IMR-90 (cell line): ENCODE data around the gene PLXDC2. TPM values are rescaled to one million over a fixed set of nuclear protein-coding genes. Genes with fewer than 3 reads are reported as not detected.
"Not testable (repeated sequence)": the region's sequence is repeated elsewhere in the genome, so short reads cannot be mapped to it uniquely, and the experiment has no call there.

Experiments
- ATAC-seq: fragments of 200-7000 bp; cut with Tn5 transposase; 2 replicates; pipeline ENCODE4 v1.9.1; 2020; ENCODE audit warnings: low read depth, mild to moderate bottlenecking, moderate library complexity
- BruUV-seq: library from RNA; stranded (reverse); fragments of 400-500 nt; replicated peaks from 2 replicates; lab custom pipeline; 2021; lab: Mats Ljungman, UMichigan
- CTCF ChIA-PET: fragments of 300-600 bp; formaldehyde crosslinking; extraction: SDS; loops from one replicate; lab custom pipeline; 2021; ENCODE audit warnings: antibody characterized with exemption; lab: Yijun Ruan, JAX
- POLR2A ChIA-PET: fragments of 300-600 bp; sonication (Branson Sonifier 250); formaldehyde crosslinking; loops from one replicate; lab custom pipeline; 2022; ENCODE audit warnings: antibody characterized with exemption; ENCODE audit not compliant: unreplicated experiment; lab: Charles Lee
- DNase-seq: peaks from one replicate; pipeline ENCODE4 v3.0.0; 2013
- H2AFZ ChIP-seq: replicated peaks from 2 replicates; pipeline ENCODE3; 2013; ENCODE audit warnings: low read length, mild to moderate bottlenecking; ENCODE audit not compliant: poor library complexity
- H2AK5ac ChIP-seq: 2 replicates; pipeline ENCODE4 v1.6.1; 2013; ENCODE audit warnings: low read depth, low read length, inconsistent platforms
- H2AK9ac ChIP-seq: replicated peaks from 2 replicates; pipeline ENCODE3; 2013; ENCODE audit warnings: mild to moderate bottlenecking, low read depth, low read length, moderate library complexity; ENCODE audit not compliant: poor library complexity
- H2BK120ac ChIP-seq: 2 replicates; pipeline ENCODE4 v1.6.1; 2013; ENCODE audit warnings: low read depth, low read length, inconsistent platforms
- H2BK15ac ChIP-seq: 3 replicates; pipeline ENCODE4 v1.6.1; 2013; ENCODE audit warnings: low read depth, low read length, inconsistent platforms
- H2BK20ac ChIP-seq: 2 replicates; pipeline ENCODE4 v1.6.1; 2013; ENCODE audit warnings: low read depth, mild to moderate bottlenecking, inconsistent platforms, low read length, moderate library complexity
- H2BK5ac ChIP-seq: 2 replicates; pipeline ENCODE4 v1.6.1; 2013; ENCODE audit warnings: mild to moderate bottlenecking, low read depth, low read length, inconsistent platforms; ENCODE audit not compliant: poor library complexity, severe bottlenecking
- H3K14ac ChIP-seq: replicated peaks from 2 replicates; pipeline ENCODE4 v1.6.1; 2013; ENCODE audit warnings: low read depth, low read length, inconsistent platforms
- H3K18ac ChIP-seq: 2 replicates; pipeline ENCODE4 v1.6.1; 2013; ENCODE audit warnings: low read depth, low read length, control low read depth
- H3K23ac ChIP-seq: 2 replicates; pipeline ENCODE4 v1.6.1; 2013; ENCODE audit warnings: low read depth, low read length, inconsistent platforms
- H3K27ac ChIP-seq: 2 replicates; pipeline ENCODE4 v1.5.1; 2013; ENCODE audit warnings: mild to moderate bottlenecking, control low read depth, low read length; ENCODE audit not compliant: insufficient read depth
- H3K27me3 ChIP-seq: 2 replicates; pipeline ENCODE4 v1.6.1; 2013; ENCODE audit warnings: low read length; ENCODE audit not compliant: control insufficient read depth, insufficient read depth
- H3K36me3 ChIP-seq: 2 replicates; pipeline ENCODE4 v1.6.1; 2013; ENCODE audit warnings: low read length, mixed read lengths; ENCODE audit not compliant: control insufficient read depth, insufficient read depth
- H3K4ac ChIP-seq: 2 replicates; pipeline ENCODE4 v1.6.1; 2013; ENCODE audit warnings: low read depth, low read length, inconsistent platforms
- H3K4me1 ChIP-seq: 2 replicates; pipeline ENCODE4 v1.6.1; 2013; ENCODE audit warnings: low read length, mixed read lengths; ENCODE audit not compliant: control insufficient read depth, insufficient read depth
- H3K4me2 ChIP-seq: 2 replicates; pipeline ENCODE4 v1.6.1; 2013; ENCODE audit warnings: low read depth, mild to moderate bottlenecking, control low read depth, low read length, moderate library complexity
- H3K4me3 ChIP-seq: 2 replicates; pipeline ENCODE4 v1.5.1; 2013; ENCODE audit warnings: low read depth, mild to moderate bottlenecking, control low read depth, low read length, moderate library complexity; ENCODE audit not compliant: insufficient read depth
- H3K56ac ChIP-seq: 2 replicates; pipeline ENCODE4 v1.6.1; 2013; ENCODE audit warnings: low read length, inconsistent platforms; ENCODE audit not compliant: insufficient read depth; ENCODE audit errors: extremely low read depth
- H3K79me1 ChIP-seq, 2 experiments: 2 replicates each; pipeline ENCODE4 v1.6.1; 2013; ENCODE audit warnings: low read length in 2 of 2, inconsistent platforms in 1 of 2, low read depth in 1 of 2
- H3K9ac ChIP-seq: 2 replicates; pipeline ENCODE4 v1.6.1; 2013; ENCODE audit warnings: low read depth, low read length, control low read depth
- H3K9me1 ChIP-seq: 2 replicates; pipeline ENCODE4 v1.6.1; 2013; ENCODE audit warnings: low read length, inconsistent platforms; ENCODE audit not compliant: insufficient read depth
- H3K9me3 ChIP-seq: 2 replicates; pipeline ENCODE4 v1.6.1; 2013; ENCODE audit warnings: low read length; ENCODE audit not compliant: control insufficient read depth, insufficient read depth
- H4K20me1 ChIP-seq: 2 replicates; pipeline ENCODE4 v1.6.1; 2013; ENCODE audit warnings: low read length, inconsistent platforms; ENCODE audit not compliant: insufficient read depth
- H4K5ac ChIP-seq: 2 replicates; pipeline ENCODE4 v1.6.1; 2013; ENCODE audit warnings: mild to moderate bottlenecking, low read depth, low read length, control low read depth
- H4K8ac ChIP-seq, 2 experiments: 2 replicates each; pipeline ENCODE4 v1.6.1; 2013; ENCODE audit warnings: low read depth in 2 of 2, low read length in 2 of 2, control low read depth in 1 of 2, inconsistent platforms in 1 of 2
- H4K91ac ChIP-seq: 2 replicates; pipeline ENCODE4 v1.6.1; 2013; ENCODE audit warnings: low read depth, low read length, inconsistent platforms; ENCODE audit not compliant: insufficient read depth
- WGBS, 2 experiments: methylation state at CpG; one replicate each; pipeline versions ENCODE4 v1.1.5 to v1.1.7; 2013; ENCODE audit warnings: missing lambda C conversion rate in 2 of 2; ENCODE audit not compliant: insufficient read length in 1 of 2; ENCODE audit errors: extremely low coverage in 2 of 2; 5-methylcytosine and 5-hydroxymethylcytosine counted together
- dilution Hi-C: fragments of 300-500 bp; cut with HindIII; formaldehyde crosslinking; loops from one replicate; pipeline ENCODE4 v1.14.3; 2018; ENCODE audit warnings: low sequenced_read_pairs; ENCODE audit not compliant: unreplicated experiment
- in situ Hi-C: fragments of 300-500 bp; cut with MboI; formaldehyde crosslinking; loops from 3 replicates; pipeline ENCODE4 v1.14.3; 2019; ENCODE audit warnings: low sequenced_read_pairs, inconsistent platforms, mixed read lengths
- intact Hi-C: fragments of 100-400 bp; cut with micrococcal nuclease; formaldehyde crosslinking; loops from 2 replicates; pipeline ENCODE4 v1.10.0; 2022
- polyA plus RNA-seq, 3 experiments: library from polyadenylated mRNA; depleted of rRNA; stranded (reverse); fragments of >200 nt; gene quantifications; 2 replicates each; pipeline ENCODE4 v1.2.3, GENCODE V29; 2012; ENCODE audit warnings: low replicate concordance in 1 of 3
- total RNA-seq: library from RNA; depleted of rRNA; stranded (reverse); fragments of >200 nt; gene quantifications from 2 replicates; pipeline ENCODE4 v1.2.3, GENCODE V29; 2012

Gene PLXDC2
- total and polyA plus RNA-seq, 2 of the 4 experiments (the other 2 are of a cell fraction), result 3.2 to 6.1 TPM

GRCh38 chr10:19769826-19770225, 46.4 kb upstream of the PLXDC2 start:
- H4K20me1 ChIP-seq, DNase-seq, H3K23ac ChIP-seq, H3K14ac ChIP-seq, H3K27me3 ChIP-seq, H3K18ac ChIP-seq, H4K5ac ChIP-seq, H3K56ac ChIP-seq, in situ Hi-C loops, H3K4ac ChIP-seq, H2BK20ac ChIP-seq, dilution Hi-C loops, intact Hi-C loops, H4K8ac ChIP-seq, H2BK15ac ChIP-seq, H2AK9ac ChIP-seq, H3K9ac ChIP-seq, H4K91ac ChIP-seq, BruUV-seq, H3K27ac ChIP-seq, H3K4me1 ChIP-seq, ATAC-seq, H3K4me3 ChIP-seq, H2AK5ac ChIP-seq, H3K79me1 ChIP-seq, H3K9me3 ChIP-seq, H3K36me3 ChIP-seq, H2AFZ ChIP-seq, H3K9me1 ChIP-seq, H3K4me2 ChIP-seq, H2BK120ac ChIP-seq, POLR2A ChIA-PET, H2BK5ac ChIP-seq: not testable (repeated sequence)
- WGBS, 2 experiments, result 73% methylated on average over 1 of the region's 3 CpGs; no CpG with 5 or more reads in 1 of the 2 experiments
- CTCF ChIA-PET, result interaction anchor here (1.2 kb wide), 1 partner anchor 12 kb away, joined by 3 read pairs; no protein-coding TSS in a partner anchor
